GM19043 (cell line): ENCODE results near the gene HAP1.
"Not testable (repeated sequence)": the region's sequence is repeated elsewhere in the genome, so short reads cannot be mapped to it uniquely, and the experiment has no call there.

ENCODE experiments used
- ATAC-seq: cut with Tn5 transposase; IDR thresholded peaks from one replicate; pipeline ENCODE4 v1.9.1; 2021; ENCODE audit warnings: low read depth; ENCODE audit not compliant: unreplicated experiment

The HAP1 gene

GRCh38 chr17:41692722-41693521 lies 41.5 kb downstream of the HAP1 start:
- ATAC-seq, result no peak

- no peak for ATAC-seq
Measured at GRCh38 chr17:41691031-41691777, 43.2 kb downstream of the HAP1 start.

GRCh38 chr17:41690497-41690896 lies 43.9 kb downstream of the HAP1 start:
- no peak for ATAC-seq

GRCh38 chr17:41689497-41690299 lies 44.7 kb downstream of the HAP1 start:
- ATAC-seq, result no peak

- ATAC-seq, result peak; percentile 65
Measured at GRCh38 chr17:41688641-41689496, 45.6 kb downstream of the HAP1 start, which contains the start of gene EIF1. EIF1 (plus strand) TSS chr17:41688885; CDS start chr17:41689039, 154 bp downstream.

GRCh38 chr17:41687828-41688640 lies 46.4 kb downstream of the HAP1 start:
- no peak for ATAC-seq

- ATAC-seq, result no peak
Measured at GRCh38 chr17:41686281-41686680, 48.2 kb downstream of the HAP1 start.

- not testable (repeated sequence) for ATAC-seq
Measured at GRCh38 chr17:41685753-41686152, 48.7 kb downstream of the HAP1 start.

- no peak for ATAC-seq
Measured at GRCh38 chr17:41684035-41684434, 50.4 kb downstream of the HAP1 start.

- ATAC-seq, result no peak
Measured at GRCh38 chr17:41683441-41684007, 50.9 kb downstream of the HAP1 start.

GRCh38 chr17:41682631-41683030 lies 51.8 kb downstream of the HAP1 start:
- no peak for ATAC-seq

- ATAC-seq, result no peak
Measured at GRCh38 chr17:41681776-41682175, 52.7 kb downstream of the HAP1 start.

- ATAC-seq, result no peak
Measured at GRCh38 chr17:41680426-41681040, 53.9 kb downstream of the HAP1 start.

- ATAC-seq, result no peak
Measured at GRCh38 chr17:41679740-41680425, 54.6 kb downstream of the HAP1 start.

GRCh38 chr17:41678907-41679739 lies 55.3 kb downstream of the HAP1 start:
- peak; percentile 62 for ATAC-seq

GRCh38 chr17:41678411-41678906 lies 56.0 kb downstream of the HAP1 start:
- peak; percentile 31 for ATAC-seq

GRCh38 chr17:41676058-41676419 lies 58.4 kb downstream of the HAP1 start:
- no peak for ATAC-seq
